OCI-M2 (cell line): Measurements from ENCODE around the gene S100A5.
A peak's percentile ranks its signal among the peaks of the same experiment; 100 is the strongest.
"Not testable (repeated sequence)": the region's sequence is repeated elsewhere in the genome, so short reads cannot be mapped to it uniquely, and the experiment has no call there.

ENCODE experiments used
- DNase-seq: peaks from one replicate; lab custom pipeline; 2025; ENCODE audit not compliant: unreplicated experiment; lab: John Stamatoyannopoulos, UW

S100A5 gene

GRCh38 chr1:153567621-153568366 lies 27.1 kb upstream of the S100A5 start:
- DNase-seq, result no peak

- peak; percentile 68 for DNase-seq
Observed at GRCh38 chr1:153566414-153567371, 26.0 kb upstream of the S100A5 start.

- no peak for DNase-seq
Observed at GRCh38 chr1:153565529-153566374, 25.0 kb upstream of the S100A5 start, which contains the start of gene S100A2. S100A2 (minus strand) TSS chr1:153565844; CDS start chr1:153563877, 1,967 bp downstream.

GRCh38 chr1:153563991-153564390 lies 23.3 kb upstream of the S100A5 start:
- DNase-seq, result no peak

- no peak for DNase-seq
Observed at GRCh38 chr1:153563483-153563901, 22.8 kb upstream of the S100A5 start.

GRCh38 chr1:153562021-153562420 lies 21.3 kb upstream of the S100A5 start:
- not testable (repeated sequence) for DNase-seq

- DNase-seq, result no peak
Observed at GRCh38 chr1:153561466-153561985, 20.8 kb upstream of the S100A5 start.

GRCh38 chr1:153560771-153561465 lies 20.2 kb upstream of the S100A5 start:
- DNase-seq, result no peak

GRCh38 chr1:153560241-153560640 lies 19.5 kb upstream of the S100A5 start:
- no peak for DNase-seq

GRCh38 chr1:153557877-153558276 lies 17.1 kb upstream of the S100A5 start:
- no peak for DNase-seq

GRCh38 chr1:153556348-153556747 lies 15.6 kb upstream of the S100A5 start:
- DNase-seq, result no peak

GRCh38 chr1:153553830-153554541 lies 13.3 kb upstream of the S100A5 start:
- no peak for DNase-seq

- no peak for DNase-seq
Observed at GRCh38 chr1:153553096-153553495, 12.4 kb upstream of the S100A5 start.

GRCh38 chr1:153552335-153552734 lies 11.6 kb upstream of the S100A5 start:
- DNase-seq, result no peak

- no peak for DNase-seq
Observed at GRCh38 chr1:153550827-153551500, 10.2 kb upstream of the S100A5 start.

- DNase-seq, result no peak
Observed at GRCh38 chr1:153550398-153550758, 9.6 kb upstream of the S100A5 start.

- no peak for DNase-seq
Observed at GRCh38 chr1:153549741-153550397, 9.1 kb upstream of the S100A5 start.
